OCI-LY7 (cell line): ENCODE results near the gene VTI1A. TPM values are rescaled to one million over a fixed set of nuclear protein-coding genes. Genes with fewer than 3 reads are reported as not detected.

Source experiments
- BruUV-seq: library from RNA; stranded (reverse); fragments of 400-500 nt; replicated peaks from 2 replicates; lab custom pipeline; 2021; lab: Mats Ljungman, UMichigan
- CTCF ChIA-PET: fragments of 300-600 bp; sonication (Branson Sonifier 250); formaldehyde crosslinking; loops from one replicate; lab custom pipeline; 2022; ENCODE audit warnings: antibody characterized with exemption; ENCODE audit not compliant: unreplicated experiment; lab: Charles Lee
- POLR2A ChIA-PET: fragments of 300-600 bp; sonication (Branson Sonifier 250); formaldehyde crosslinking; loops from one replicate; lab custom pipeline; 2022; ENCODE audit warnings: antibody characterized with exemption; lab: Charles Lee
- DNase-seq: peaks from one replicate; pipeline ENCODE4 v3.0.0-alpha.2; 2015; ENCODE audit warnings: low spot score
- H2AFZ ChIP-seq: fragments of 200-600 bp; sonication (generic), shearing (Covaris generic); 2 replicates; pipeline ENCODE4 v1.6.1; 2014; ENCODE audit warnings: mild to moderate bottlenecking, antibody characterized with exemption, low read length, moderate library complexity
- H3K27ac ChIP-seq: fragments of 200-600 bp; sonication (generic); 2 replicates; pipeline ENCODE4 v1.5.1; 2014; ENCODE audit warnings: mixed run types, low read depth, mild to moderate bottlenecking, moderate library complexity, low read length, inconsistent platforms; ENCODE audit not compliant: poor library complexity, severe bottlenecking
- H3K36me3 ChIP-seq: fragments of 200-600 bp; sonication (generic); 2 replicates; pipeline ENCODE4 v1.6.1; 2014; ENCODE audit warnings: mild to moderate bottlenecking, antibody characterized with exemption, low read length, moderate library complexity, mixed read lengths; ENCODE audit not compliant: insufficient read depth
- H3K4me1 ChIP-seq: fragments of 200-600 bp; sonication (generic); 2 replicates; pipeline ENCODE4 v1.5.1; 2014; ENCODE audit warnings: mild to moderate bottlenecking, low read length; ENCODE audit not compliant: insufficient read depth, poor library complexity, severe bottlenecking
- H3K4me2 ChIP-seq: fragments of 200-600 bp; sonication (generic); 2 replicates; pipeline ENCODE4 v1.6.1; 2014; ENCODE audit warnings: mild to moderate bottlenecking, low read length
- H3K4me3 ChIP-seq: fragments of 200-600 bp; sonication (generic); 2 replicates; pipeline ENCODE4 v1.5.1; 2014; ENCODE audit warnings: mild to moderate bottlenecking, low read depth, low read length; ENCODE audit not compliant: poor library complexity, severe bottlenecking
- H3K79me2 ChIP-seq: fragments of 200-600 bp; sonication (generic); 2 replicates; pipeline ENCODE4 v1.6.1; 2016; ENCODE audit warnings: low read depth, mild to moderate bottlenecking, low read length, moderate library complexity, mixed read lengths; ENCODE audit not compliant: insufficient read depth
- H3K9me2 ChIP-seq: fragments of 200-600 bp; sonication (generic); 2 replicates; pipeline ENCODE4 v1.6.1; 2016; ENCODE audit warnings: mild to moderate bottlenecking, low read length, mixed read lengths; ENCODE audit not compliant: insufficient read depth
- H3K9me3 ChIP-seq: fragments of 200-600 bp; sonication (generic); 2 replicates; pipeline ENCODE4 v1.6.1; 2014; ENCODE audit warnings: mild to moderate bottlenecking, mixed run types, low read length, mixed read lengths
- H4K20me1 ChIP-seq: fragments of 200-600 bp; sonication (generic); 2 replicates; pipeline ENCODE4 v1.6.1; 2014; ENCODE audit warnings: mild to moderate bottlenecking, antibody characterized with exemption, low read length, moderate library complexity, mixed read lengths; ENCODE audit not compliant: insufficient read depth
- EZH2phosphoT487 ChIP-seq: fragments of 200-600 bp; sonication (generic); IDR thresholded peaks from 2 replicates; pipeline ENCODE4 v1.6.1; 2018; ENCODE audit warnings: low read depth, borderline replicate concordance, mild to moderate bottlenecking, mixed run types, antibody characterized with exemption, low read length, moderate library complexity, mixed read lengths
- intact Hi-C: fragments of 100-400 bp; cut with micrococcal nuclease; formaldehyde crosslinking; loops from one replicate; pipeline ENCODE4 v1.10.0; 2022; ENCODE audit not compliant: unreplicated experiment
- total RNA-seq, 2 experiments: library from RNA; depleted of rRNA in 1 of 2; stranded (reverse); fragments of >200 nt in 1 of 2; shearing (Covaris generic) in 1 of 2; gene quantifications; 2 replicates each; pipeline ENCODE4 v1.2.3, GENCODE V29; 2014 to 2022
- TF ChIP-seq, protein P1 (sequence below): fragments of 200-600 bp; sonication (generic); conservative IDR thresholded peaks from 2 replicates; pipeline ENCODE4 v1.5.1; 2014; ENCODE audit warnings: mild to moderate bottlenecking, antibody characterized with exemption, low read length, moderate library complexity, mixed read lengths

Gene VTI1A
- total RNA-seq, 2 experiments from 2014 or later = 39.4 to 45.2 TPM

DNA sequence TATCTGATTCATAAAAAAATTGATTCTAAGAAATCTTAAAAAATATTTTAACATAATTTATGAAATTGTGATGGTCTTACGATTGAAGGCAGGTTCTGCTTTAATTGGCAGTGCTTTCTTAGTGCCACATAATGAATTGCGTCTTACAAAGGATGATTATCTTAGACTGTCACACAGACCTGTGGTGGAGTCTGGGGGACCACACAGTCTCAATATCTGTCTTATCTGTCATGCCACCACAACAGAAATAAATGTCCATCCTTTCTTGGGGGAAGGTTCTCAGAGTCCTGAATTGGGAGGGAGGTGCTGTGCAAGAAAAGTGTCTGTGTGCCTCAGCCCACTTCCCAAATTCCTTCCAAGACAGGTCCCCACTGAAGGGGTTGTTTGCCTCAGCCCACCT, 34.3 kb upstream of the VTI1A start:
- H3K9me2 ChIP-seq = no peaks in the 10 kb centered on the region
- H3K27ac ChIP-seq = no peak overlapping the region
- no TSS peak for BruUV-seq
- no peaks in the 10 kb centered on the region for H3K9me3 ChIP-seq
- no peaks in the 10 kb centered on the region for H3K79me2 ChIP-seq
- H3K36me3 ChIP-seq = peaks cover 77% of the 10 kb centered on the region
- no peak overlapping the region for H2AFZ ChIP-seq
- TF ChIP-seq, protein P1, sequence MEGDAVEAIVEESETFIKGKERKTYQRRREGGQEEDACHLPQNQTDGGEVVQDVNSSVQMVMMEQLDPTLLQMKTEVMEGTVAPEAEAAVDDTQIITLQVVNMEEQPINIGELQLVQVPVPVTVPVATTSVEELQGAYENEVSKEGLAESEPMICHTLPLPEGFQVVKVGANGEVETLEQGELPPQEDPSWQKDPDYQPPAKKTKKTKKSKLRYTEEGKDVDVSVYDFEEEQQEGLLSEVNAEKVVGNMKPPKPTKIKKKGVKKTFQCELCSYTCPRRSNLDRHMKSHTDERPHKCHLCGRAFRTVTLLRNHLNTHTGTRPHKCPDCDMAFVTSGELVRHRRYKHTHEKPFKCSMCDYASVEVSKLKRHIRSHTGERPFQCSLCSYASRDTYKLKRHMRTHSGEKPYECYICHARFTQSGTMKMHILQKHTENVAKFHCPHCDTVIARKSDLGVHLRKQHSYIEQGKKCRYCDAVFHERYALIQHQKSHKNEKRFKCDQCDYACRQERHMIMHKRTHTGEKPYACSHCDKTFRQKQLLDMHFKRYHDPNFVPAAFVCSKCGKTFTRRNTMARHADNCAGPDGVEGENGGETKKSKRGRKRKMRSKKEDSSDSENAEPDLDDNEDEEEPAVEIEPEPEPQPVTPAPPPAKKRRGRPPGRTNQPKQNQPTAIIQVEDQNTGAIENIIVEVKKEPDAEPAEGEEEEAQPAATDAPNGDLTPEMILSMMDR = no peak
- no peak for TF ChIP-seq EZH2phosphoT487
- H4K20me1 ChIP-seq = no peaks in the 10 kb centered on the region
- intact Hi-C loops = no loop called here
- CTCF ChIA-PET = no interaction called here
- no peak overlapping the region for H3K4me2 ChIP-seq
- H3K4me1 ChIP-seq = no peaks in the 10 kb centered on the region
- no peak overlapping the region for H3K4me3 ChIP-seq
- DNase-seq = no peak
- POLR2A ChIA-PET = interaction anchor here (1.0 to 1.1 kb wide), 2 partner anchors 10 to 25 kb away, joined by 3 read pairs; no protein-coding TSS in a partner anchor

DNA sequence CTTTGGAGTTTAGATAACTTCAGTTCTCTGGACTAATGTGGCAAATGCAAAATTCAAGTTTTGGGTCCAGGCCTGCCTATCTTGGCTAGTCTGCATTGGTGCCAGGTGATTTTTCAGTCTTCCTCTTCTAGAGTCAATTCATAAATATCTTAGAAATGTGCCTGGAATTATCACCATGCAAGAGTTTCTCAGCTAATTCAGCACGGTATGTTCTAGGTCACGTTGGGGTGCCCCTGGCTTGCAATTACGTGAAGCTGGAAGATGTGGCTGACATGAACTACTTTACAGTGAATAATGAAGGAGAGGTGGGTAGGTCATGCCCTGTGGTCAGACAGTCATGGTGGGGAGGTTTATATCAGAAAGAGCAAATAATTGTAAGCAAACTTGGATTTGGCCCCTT, 25.3 kb upstream of the VTI1A start:
- no peaks in the 10 kb centered on the region for H3K9me2 ChIP-seq
- TF ChIP-seq, protein P1 = no peak
- no peak for TF ChIP-seq EZH2phosphoT487
- ChIA-PET POLR2A (no interaction called here), CTCF (no interaction called here)
- no peaks in the 10 kb centered on the region for H3K9me3 ChIP-seq
- intact Hi-C loops = no loop called here
- no peak overlapping the region for H2AFZ ChIP-seq
- H3K27ac ChIP-seq = no peak overlapping the region
- no peak for DNase-seq
- no peaks in the 10 kb centered on the region for H3K4me1 ChIP-seq
- H3K4me2 ChIP-seq = no peak overlapping the region
- H3K36me3 ChIP-seq = peaks cover 75% of the 10 kb centered on the region
- H3K79me2 ChIP-seq = no peaks in the 10 kb centered on the region
- no peak overlapping the region for H3K4me3 ChIP-seq
- BruUV-seq = no TSS peak
- no peaks in the 10 kb centered on the region for H4K20me1 ChIP-seq

DNA sequence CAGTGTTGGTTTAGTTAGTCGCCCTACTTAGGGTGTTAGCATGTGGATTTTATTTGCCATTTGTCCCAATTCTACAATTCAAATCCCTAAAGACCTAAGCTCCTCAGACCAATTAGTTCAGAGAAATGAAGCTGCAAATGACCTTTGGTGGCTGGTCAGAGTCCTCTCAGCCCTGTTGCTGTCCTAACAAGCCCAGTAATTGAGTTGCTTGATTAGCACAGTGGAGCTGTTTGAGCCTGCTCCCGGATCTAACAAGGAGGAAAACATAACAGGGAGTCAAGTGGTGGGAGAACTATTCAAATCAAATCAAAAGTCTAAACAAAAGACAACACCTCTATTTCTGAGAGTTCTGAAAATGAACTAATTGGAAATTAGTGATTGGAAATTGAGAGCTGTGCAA, 22.4 kb upstream of the VTI1A start:
- Histone ChIP-seq H4K20me1 (no peaks in the 10 kb centered on the region), H3K4me1 (no peaks in the 10 kb centered on the region), H3K36me3 (peaks cover 83% of the 10 kb centered on the region), H3K4me3 (no peak overlapping the region), H3K9me3 (no peaks in the 10 kb centered on the region), H3K9me2 (no peaks in the 10 kb centered on the region), H3K79me2 (no peaks in the 10 kb centered on the region), H3K27ac (no peak overlapping the region), H2AFZ (no peak overlapping the region), H3K4me2 (no peak overlapping the region)
- BruUV-seq = no TSS peak
- intact Hi-C loops = no loop called here
- TF ChIP-seq, protein P1 = no peak
- TF ChIP-seq EZH2phosphoT487 = no peak
- DNase-seq = no peak
- ChIA-PET CTCF (no interaction called here), POLR2A (interaction anchor here (0.6 to 1.5 kb wide), 8 partner anchors 11 to 1843 kb away, joined by 3 to 17 read pairs (median 6); no protein-coding TSS in a partner anchor)
